Gastrocnemius medialis (tissue), 4 donors: ENCODE data around the gene SULT6B1. TPM values are rescaled to one million over a fixed set of nuclear protein-coding genes. Genes with fewer than 3 reads are reported as not detected.
A peak's percentile ranks its signal among the peaks of the same experiment; 100 is the strongest.

ENCODE experiments used
- ATAC-seq, 2 donors: fragments of 150-250 bp; one replicate each; pipeline ENCODE4 v1.9.1; 2016
- DNase-seq, 2 donors: peaks; one replicate each; pipeline ENCODE4 v3.0.0-alpha.2; 2019
- H3K27ac ChIP-seq, 4 donors: fragments of 200-600 bp; sonication (generic); 1 replicate in 1 of 4; 2 replicates in 3 of 4; pipeline ENCODE4 v1.5.1; 2016 to 2018; ENCODE audit warnings: mild to moderate bottlenecking in 2 of 4, moderate library complexity in 1 of 4
- H3K27me3 ChIP-seq, 3 donors: fragments of 200-600 bp; sonication (generic) in 2 of 3; 1 replicate in 1 of 3; 2 replicates in 2 of 3; pipeline versions ENCODE4 v1.5.1 to v1.6.0; 2016 to 2019; ENCODE audit warnings: mild to moderate bottlenecking in 1 of 3, moderate library complexity in 1 of 3
- H3K36me3 ChIP-seq, 2 donors: fragments of 200-600 bp; sonication (generic) in 1 of 2; one replicate each; pipeline ENCODE4 v1.5.1; 2017 to 2018
- H3K4me1 ChIP-seq, 2 donors: fragments of 200-600 bp; sonication (generic) in 1 of 2; one replicate each; pipeline ENCODE4 v1.5.1; 2016 to 2017; ENCODE audit warnings: mild to moderate bottlenecking in 2 of 2
- H3K4me3 ChIP-seq, 4 donors: fragments of 200-600 bp; sonication (generic) in 3 of 4; 1 replicate in 1 of 4; 2 replicates in 3 of 4; pipeline ENCODE4 v1.5.1; 2016 to 2019; ENCODE audit warnings: mild to moderate bottlenecking in 2 of 4
- H3K9me3 ChIP-seq, 3 donors: fragments of 200-600 bp; sonication (generic) in 2 of 3; 1 replicate in 1 of 3; 2 replicates in 2 of 3; pipeline ENCODE4 v1.5.1; 2016 to 2019
- POLR2A ChIP-seq, 2 donors: fragments of 450-650 bp; IDR thresholded peaks; one replicate each; pipeline ENCODE4 v1.6.1; 2017; ENCODE audit warnings: antibody characterized with exemption in 2 of 2, mild to moderate bottlenecking in 2 of 2, moderate library complexity in 2 of 2
- in situ Hi-C, 4 donors: fragments of 200-750 bp; cut with MboI; loops; one replicate each; pipeline versions ENCODE4 v1.15.0 to v1.8.0; 2017; ENCODE audit warnings: low sequenced_read_pairs in 4 of 4
- intact Hi-C: fragments of 100-400 bp; cut with DNase I; formaldehyde crosslinking; loops from one replicate; pipeline ENCODE4 v1.15.1; 2023; ENCODE audit warnings: low total_unique reads
- total RNA-seq, 4 donors: library from RNA; depleted of rRNA; stranded (reverse); fragments of >200 nt; gene quantifications; one replicate each; pipeline versions ENCODE4 v1.1.0 to v1.2.3, GENCODE V29; 2016
- TF ChIP-seq, protein P1 (sequence below), 5 experiments: fragments of 450-650 bp in 3 of 5; fragments of 200-600 bp in 2 of 5; sonication (generic) in 2 of 5; IDR thresholded peaks in 4 of 5; conservative IDR thresholded peaks in 1 of 5; 1 replicate in 4 of 5; 2 replicates in 1 of 5; pipeline ENCODE4 v1.5.1; 2016 to 2019; ENCODE audit warnings: antibody characterized with exemption in 5 of 5, mild to moderate bottlenecking in 3 of 5, moderate library complexity in 3 of 5

SULT6B1 gene, protein sequence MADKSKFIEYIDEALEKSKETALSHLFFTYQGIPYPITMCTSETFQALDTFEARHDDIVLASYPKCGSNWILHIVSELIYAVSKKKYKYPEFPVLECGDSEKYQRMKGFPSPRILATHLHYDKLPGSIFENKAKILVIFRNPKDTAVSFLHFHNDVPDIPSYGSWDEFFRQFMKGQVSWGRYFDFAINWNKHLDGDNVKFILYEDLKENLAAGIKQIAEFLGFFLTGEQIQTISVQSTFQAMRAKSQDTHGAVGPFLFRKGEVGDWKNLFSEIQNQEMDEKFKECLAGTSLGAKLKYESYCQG
- total RNA-seq, result not detected

DNA sequence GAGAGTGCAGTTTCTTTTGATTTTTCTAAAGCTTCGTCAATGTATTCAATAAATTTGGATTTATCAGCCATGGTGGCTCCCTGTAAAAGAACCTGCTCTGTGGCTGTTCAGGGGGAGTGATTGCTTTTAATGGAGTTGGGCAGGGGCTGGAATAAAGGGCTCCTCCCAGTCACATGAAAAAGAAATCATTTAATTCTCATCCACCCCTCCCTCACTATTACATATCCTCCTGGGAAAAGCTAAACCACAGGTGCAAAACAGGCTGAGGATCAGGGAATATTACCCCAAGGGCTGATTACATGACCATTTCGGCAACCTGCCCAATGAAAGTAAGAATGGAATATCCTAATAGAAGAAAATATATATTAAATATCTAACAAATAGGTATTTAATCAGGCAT is at the start of gene SULT6B1:
TSS of gene SULT6B1 (minus strand) at position 101 of the 400 bp plus-strand sequence. CDS start at position 71, 30 bp downstream.
- Histone ChIP-seq H3K4me3 (no peak within 1 kb of the TSS), H3K4me1 (no peaks in the 10 kb centered on the region), H3K27me3 (no peaks in the 10 kb centered on the region), H3K9me3 (no peaks in the 10 kb centered on the region), H3K36me3 (no peaks in the 10 kb centered on the region), H3K27ac (no peak within 1 kb of the TSS)
- no peak for TF ChIP-seq POLR2A (IDR thresholded peaks at IDR 0.05)
- TF ChIP-seq, protein P1, sequence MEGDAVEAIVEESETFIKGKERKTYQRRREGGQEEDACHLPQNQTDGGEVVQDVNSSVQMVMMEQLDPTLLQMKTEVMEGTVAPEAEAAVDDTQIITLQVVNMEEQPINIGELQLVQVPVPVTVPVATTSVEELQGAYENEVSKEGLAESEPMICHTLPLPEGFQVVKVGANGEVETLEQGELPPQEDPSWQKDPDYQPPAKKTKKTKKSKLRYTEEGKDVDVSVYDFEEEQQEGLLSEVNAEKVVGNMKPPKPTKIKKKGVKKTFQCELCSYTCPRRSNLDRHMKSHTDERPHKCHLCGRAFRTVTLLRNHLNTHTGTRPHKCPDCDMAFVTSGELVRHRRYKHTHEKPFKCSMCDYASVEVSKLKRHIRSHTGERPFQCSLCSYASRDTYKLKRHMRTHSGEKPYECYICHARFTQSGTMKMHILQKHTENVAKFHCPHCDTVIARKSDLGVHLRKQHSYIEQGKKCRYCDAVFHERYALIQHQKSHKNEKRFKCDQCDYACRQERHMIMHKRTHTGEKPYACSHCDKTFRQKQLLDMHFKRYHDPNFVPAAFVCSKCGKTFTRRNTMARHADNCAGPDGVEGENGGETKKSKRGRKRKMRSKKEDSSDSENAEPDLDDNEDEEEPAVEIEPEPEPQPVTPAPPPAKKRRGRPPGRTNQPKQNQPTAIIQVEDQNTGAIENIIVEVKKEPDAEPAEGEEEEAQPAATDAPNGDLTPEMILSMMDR (IDR thresholded peaks at IDR 0.05 in 4 of 5, conservative IDR thresholded peaks at IDR 0.05 in 1 of 5), result no peak
- no peak for DNase-seq
- in situ Hi-C loops, result no loop called here
- intact Hi-C loops, result no loop called here
- no peak for ATAC-seq

DNA sequence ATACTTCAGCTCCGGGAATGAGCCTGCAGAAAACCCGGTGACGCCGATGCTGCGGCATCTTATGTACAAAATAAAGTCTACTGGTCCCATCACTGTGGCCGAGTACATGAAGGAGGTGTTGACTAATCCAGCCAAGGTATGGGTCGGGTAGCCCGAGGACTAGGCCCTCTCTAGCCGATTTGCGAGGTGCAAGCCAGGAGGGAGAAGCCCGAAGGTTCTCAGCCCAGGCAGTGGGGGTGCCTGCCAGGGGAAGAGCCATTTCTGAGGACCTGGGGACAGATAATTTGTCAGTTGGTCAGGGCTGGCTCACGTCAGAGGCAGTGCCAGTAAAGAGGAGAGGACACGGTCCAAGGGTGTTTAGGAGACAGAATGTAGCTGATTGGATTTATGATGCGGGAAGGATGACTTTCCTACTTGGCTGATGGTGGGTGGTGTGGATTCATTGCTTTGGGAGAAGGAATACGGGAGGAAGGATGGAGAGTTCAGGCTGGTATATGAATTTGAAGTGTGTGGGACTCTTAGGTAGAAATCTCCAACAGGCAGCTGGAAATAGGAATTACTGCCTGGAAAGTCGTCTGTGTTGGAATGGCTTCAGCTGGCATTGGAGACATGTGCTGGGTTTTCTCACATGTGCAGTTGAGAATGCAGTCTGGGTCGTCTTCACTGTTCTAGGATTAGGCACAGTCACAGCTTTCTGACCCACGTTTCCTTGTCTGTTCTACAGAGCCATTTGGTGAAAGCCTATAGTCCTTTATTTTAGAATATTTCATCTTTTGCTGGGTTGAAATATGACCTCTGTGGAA is 43.9 kb upstream of the SULT6B1 start:
- Histone ChIP-seq H3K9me3 (no peaks in the 10 kb centered on the region), H3K36me3 (peaks cover 0 to 16% of the 10 kb centered on the region in 2 donors), H3K4me1 (peaks cover 29 to 31% of the 10 kb centered on the region in 2 donors), H3K4me3 (peak overlapping the region; percentile 80 to 97 (median 87)), H3K27me3 (no peaks in the 10 kb centered on the region), H3K27ac (peak overlapping the region; percentile 91 to 98 (median 94))
- TF ChIP-seq, protein P1 (IDR thresholded peaks at IDR 0.05 in 4 of 5, conservative IDR thresholded peaks at IDR 0.05 in 1 of 5), result no peak
- no peak for TF ChIP-seq POLR2A (IDR thresholded peaks at IDR 0.05)
- intact Hi-C loops, result loop anchor here (5.0 kb wide), 3 partner anchors 145 to 265 kb away; partner anchors contain the start of genes GPATCH11, HEATR5B and STRN
- peak in 1 of 2 donors; percentile 18 for DNase-seq
- ATAC-seq, result peak; percentile 6 to 15
- in situ Hi-C loops, result no loop called here

DNA sequence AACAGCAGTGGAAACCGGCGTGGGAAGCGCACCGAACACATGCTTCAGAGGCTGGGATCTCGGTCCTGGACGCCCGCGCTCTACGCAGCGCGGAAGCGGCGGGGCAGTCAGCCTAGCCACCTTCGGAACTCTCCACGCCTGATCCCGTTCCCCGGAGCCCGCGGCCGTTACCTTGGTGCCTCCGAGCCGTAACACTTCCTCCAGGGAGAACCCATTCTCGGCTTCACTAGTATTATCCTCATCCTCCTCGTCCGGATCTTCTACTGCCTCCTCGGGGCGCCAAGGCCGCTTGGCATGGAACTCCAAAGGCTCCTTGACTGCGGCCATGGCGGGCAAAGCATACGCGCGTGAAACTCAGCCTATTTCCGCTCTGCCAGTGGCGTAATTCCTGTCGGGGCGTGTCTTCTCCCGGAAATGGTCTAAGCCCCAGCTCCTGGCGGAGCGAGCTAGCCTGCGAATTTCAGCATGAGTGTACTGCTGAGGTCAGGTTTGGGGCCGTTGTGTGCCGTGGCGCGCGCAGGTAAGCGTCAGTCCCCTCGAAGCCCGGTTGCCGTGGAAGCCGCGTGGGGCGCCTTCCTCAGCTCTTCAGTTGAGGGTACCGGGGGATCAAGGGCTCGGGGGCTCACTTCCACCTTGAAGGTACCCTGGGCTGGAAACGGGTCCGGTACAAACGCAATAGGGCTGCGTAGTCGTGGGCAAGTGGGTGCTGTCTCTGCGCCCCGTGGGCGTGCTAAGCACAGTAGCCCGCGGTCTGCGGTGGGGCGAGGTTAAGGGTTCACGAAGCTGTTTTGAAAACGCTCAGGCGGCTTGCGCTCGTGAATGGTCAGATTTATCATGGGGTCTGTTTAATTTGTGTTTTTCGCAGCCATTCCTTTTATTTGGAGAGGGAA is 43.0 kb upstream of the SULT6B1 start, which contains the start of the genes CEBPZ and NDUFAF7:
TSS of gene CEBPZ (minus strand) at position 356 of the 890 bp plus-strand sequence. CDS start at position 327, 29 bp downstream.
TSS of gene NDUFAF7 (plus strand) at position 418 of the 890 bp plus-strand sequence. CDS start at position 466, 48 bp downstream.
- Histone ChIP-seq H3K4me3 (peak within 1 kb of the TSS; percentile 80 to 97 (median 87)), H3K4me1 (peaks cover 29 to 31% of the 10 kb centered on the region in 2 donors), H3K27ac (peak within 1 kb of the TSS; percentile 91 to 98 (median 94)), H3K27me3 (no peaks in the 10 kb centered on the region), H3K9me3 (no peaks in the 10 kb centered on the region), H3K36me3 (peaks cover 0 to 24% of the 10 kb centered on the region in 2 donors)
- intact Hi-C loops (loop anchor here (2.0 to 5.0 kb wide), 5 partner anchors 35 to 264 kb away; partner anchors contain the start of genes CEBPZOS, GPATCH11, HEATR5B and PRKD3), in situ Hi-C loops (no loop called here)
- TF ChIP-seq POLR2A (IDR thresholded peaks at IDR 0.05), result peak; percentile 68 to 71
- TF ChIP-seq, protein P1 (IDR thresholded peaks at IDR 0.05 in 4 of 5, conservative IDR thresholded peaks at IDR 0.05 in 1 of 5), result peak in 2 of 5 experiments; percentile 11 to 20
- ATAC-seq (peak; percentile 99), DNase-seq (peak; percentile 86 to 90)

DNA sequence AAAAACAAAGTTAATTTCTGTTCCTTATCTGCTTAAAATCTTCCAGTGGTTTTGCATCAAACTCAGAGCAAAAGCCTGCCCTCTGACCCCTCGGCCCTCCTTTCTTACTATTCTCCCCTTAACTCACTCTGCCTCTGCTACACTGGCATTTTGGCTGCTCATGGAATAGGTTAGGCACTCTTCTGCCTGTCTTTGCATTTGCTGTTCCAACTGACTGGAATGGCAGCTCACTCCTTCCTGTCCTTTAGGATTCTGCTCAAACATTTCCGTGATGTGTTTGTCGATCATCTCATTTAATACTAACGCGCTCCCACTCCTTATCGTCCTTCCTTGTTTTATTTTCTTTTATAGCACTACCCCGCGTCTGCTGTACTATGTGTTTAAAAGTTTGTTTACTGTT is 42.1 kb upstream of the SULT6B1 start:
- no peaks in the 10 kb centered on the region for H3K9me3 ChIP-seq
- TF ChIP-seq, protein P1 (IDR thresholded peaks at IDR 0.05 in 4 of 5, conservative IDR thresholded peaks at IDR 0.05 in 1 of 5), result no peak
- TF ChIP-seq POLR2A (IDR thresholded peaks at IDR 0.05), result no peak
- H3K27ac ChIP-seq, result peak overlapping the region; percentile 91 to 98 (median 94)
- no peaks in the 10 kb centered on the region for H3K27me3 ChIP-seq
- intact Hi-C loops, result loop anchor here (2.0 to 5.0 kb wide), 5 partner anchors 34 to 263 kb away; partner anchors contain the start of genes CEBPZOS, GPATCH11, HEATR5B and PRKD3
- ATAC-seq, result no peak
- peaks cover 0 to 24% of the 10 kb centered on the region in 2 donors for H3K36me3 ChIP-seq
- in situ Hi-C loops, result no loop called here
- DNase-seq, result no peak
- H3K4me3 ChIP-seq, result peak overlapping the region; percentile 80 to 97 (median 87)
- peaks cover 29 to 31% of the 10 kb centered on the region in 2 donors for H3K4me1 ChIP-seq
